Testis (tissue), 5 donors: Measurements from ENCODE around the gene CCP110. TPM values are rescaled to one million over a fixed set of nuclear protein-coding genes. Genes with fewer than 3 reads are reported as not detected.
A peak's percentile ranks its signal among the peaks of the same experiment; 100 is the strongest.

Experiments
- DNase-seq: peaks from one replicate; pipeline ENCODE4 v3.0.0-alpha.2; 2019
- H3K27ac ChIP-seq, 2 donors: fragments of 200-600 bp; sonication (generic); one replicate each; pipeline ENCODE4 v1.5.1; 2019
- H3K27me3 ChIP-seq: fragments of 200-600 bp; sonication (generic); one replicate; pipeline ENCODE4 v1.5.1; 2019
- H3K36me3 ChIP-seq: fragments of 200-600 bp; sonication (generic); one replicate; pipeline ENCODE4 v1.5.1; 2017; ENCODE audit warnings: low read depth; ENCODE audit errors: missing control alignments
- H3K4me1 ChIP-seq: fragments of 200-600 bp; sonication (generic); one replicate; pipeline ENCODE4 v1.5.1; 2019
- H3K4me3 ChIP-seq, 2 donors: fragments of 200-600 bp; sonication (generic); one replicate each; pipeline ENCODE4 v1.5.1; 2017 to 2019
- H3K9me3 ChIP-seq: fragments of 200-600 bp; sonication (generic); one replicate; pipeline ENCODE4 v1.5.1; 2017
- CTCF ChIP-seq, 3 experiments: fragments of 450-650 bp in 2 of 3; fragments of 200-600 bp in 1 of 3; sonication (generic) in 1 of 3; IDR thresholded peaks; one replicate each; pipeline ENCODE4 v1.5.1; 2016 to 2019; ENCODE audit warnings: antibody characterized with exemption in 3 of 3, mild to moderate bottlenecking in 2 of 3, moderate library complexity in 1 of 3
- POLR2A ChIP-seq: fragments of 450-650 bp; IDR thresholded peaks from one replicate; pipeline ENCODE4 v1.6.1; 2017; ENCODE audit warnings: antibody characterized with exemption, mild to moderate bottlenecking, moderate library complexity
- WGBS, 2 donors: methylation state at CpG; one replicate each; pipeline ENCODE4 v1.1.5; 2018; 5-methylcytosine and 5-hydroxymethylcytosine counted together
- intact Hi-C: fragments of 100-400 bp; cut with DNase I; formaldehyde crosslinking; loops from one replicate; pipeline ENCODE4 v1.15.1; 2023; ENCODE audit warnings: low total_unique reads
- long read RNA-seq, 2 donors: transcript quantifications; one replicate each; lab custom pipeline, GENCODE V29; 2026
- polyA plus RNA-seq: library from polyadenylated mRNA; stranded (reverse); fragments of 350-450 nt; fragmentation: Illumina TruSeq; extraction: RNeasy Lipid Tissue Mini Kit (QIAGEN cat#74804); gene quantifications from one replicate; pipeline ENCODE4 v1.2.3, GENCODE V29; 2014; ENCODE audit warnings: low read depth, low replicate concordance; ENCODE audit not compliant: insufficient read depth
- total RNA-seq, 2 donors: library from RNA; depleted of rRNA; stranded (reverse); fragments of >200 nt; gene quantifications; one replicate each; pipeline ENCODE4 v1.2.3, GENCODE V29; 2016

Gene CCP110
- total RNA-seq (10 to 100 TPM; 31.0 to 54.2 TPM), polyA plus RNA-seq (55.7 TPM)
- long read RNA-seq, donor 1, partial matches to known transcripts, result 6 of 6 reads
- long read RNA-seq, donor 1, other reads (novel, unspliced or antisense), result 0 of 6 reads
- long read RNA-seq, donor 2, full-length matches to known transcripts, result 1 of 8 reads
- long read RNA-seq, donor 2, partial matches to known transcripts, result 7 of 8 reads
- long read RNA-seq, donor 2, other reads (novel, unspliced or antisense), result 0 of 8 reads

GRCh38 chr16:19523559-19524355 is at the start of gene CCP110:
Gene CCP110, plus strand, starts transcription at chr16:19523942. Its CDS starts 3,940 bp downstream, at chr16:19527882.
- H3K27ac ChIP-seq, result peak within 1 kb of the TSS; percentile 54 to 74
- peak within 1 kb of the TSS; percentile 80 to 90 for H3K4me3 ChIP-seq
- TF ChIP-seq POLR2A, result no peak
- no peak for TF ChIP-seq CTCF (IDR thresholded peaks at IDR 0.05)
- H3K36me3 ChIP-seq, result no peaks in the 10 kb centered on the region
- peak; percentile 99 for DNase-seq
- intact Hi-C loops, result no loop called here
- H3K4me1 ChIP-seq, result peaks cover 17% of the 10 kb centered on the region
- WGBS, 2 donors, result 0 to 1% methylated on average over 31 to 50 of the region's 51 CpGs
- no peaks in the 10 kb centered on the region for H3K27me3 ChIP-seq
- H3K9me3 ChIP-seq, result no peaks in the 10 kb centered on the region

GRCh38 chr16:19474617-19475016 is 49.1 kb upstream of the CCP110 start:
- WGBS, 2 donors, result 73 to 92% methylated on average over 2 to 5 of the region's 5 CpGs
- Histone ChIP-seq H3K9me3 (no peaks in the 10 kb centered on the region), H3K4me1 (no peaks in the 10 kb centered on the region), H3K27me3 (no peaks in the 10 kb centered on the region), H3K4me3 (no peak overlapping the region), H3K27ac (no peak overlapping the region), H3K36me3 (no peaks in the 10 kb centered on the region)
- DNase-seq, result no peak
- TF ChIP-seq POLR2A (no peak), CTCF (IDR thresholded peaks at IDR 0.05) (no peak)
- intact Hi-C loops, result no loop called here

- Histone ChIP-seq H3K36me3 (no peaks in the 10 kb centered on the region), H3K4me1 (no peaks in the 10 kb centered on the region), H3K27me3 (no peaks in the 10 kb centered on the region), H3K27ac (no peak overlapping the region), H3K9me3 (no peaks in the 10 kb centered on the region), H3K4me3 (no peak overlapping the region)
- intact Hi-C loops, result no loop called here
- no peak for TF ChIP-seq POLR2A
- no peak for TF ChIP-seq CTCF (IDR thresholded peaks at IDR 0.05)
- 96 to 97% methylated on average over 1 of the region's 1 CpG for WGBS, 2 donors
- DNase-seq, result no peak
These were observed 45.2 kb upstream of the CCP110 start for GRCh38 chr16:19478505-19478904.

- no peak overlapping the region for H3K27ac ChIP-seq
- no peak overlapping the region for H3K4me3 ChIP-seq
- no peaks in the 10 kb centered on the region for H3K36me3 ChIP-seq
- intact Hi-C loops, result no loop called here
- H3K4me1 ChIP-seq, result no peaks in the 10 kb centered on the region
- no peak for TF ChIP-seq CTCF (IDR thresholded peaks at IDR 0.05)
- no peak for TF ChIP-seq POLR2A
- 76 to 80% methylated on average over 3 of the region's 3 CpGs for WGBS, 2 donors
- no peak for DNase-seq
- H3K9me3 ChIP-seq, result no peaks in the 10 kb centered on the region
- no peaks in the 10 kb centered on the region for H3K27me3 ChIP-seq
These were observed 44.4 kb upstream of the CCP110 start for GRCh38 chr16:19479302-19479721.
